Ecto neural progenitor cell (in vitro differentiated cells): ENCODE data around the gene CCDC85C.

Experiments used
- DNase-seq: peaks from one replicate; pipeline ENCODE4 v3.0.0-alpha.2; 2018; ENCODE audit warnings: low spot score

CCDC85C gene

DNA sequence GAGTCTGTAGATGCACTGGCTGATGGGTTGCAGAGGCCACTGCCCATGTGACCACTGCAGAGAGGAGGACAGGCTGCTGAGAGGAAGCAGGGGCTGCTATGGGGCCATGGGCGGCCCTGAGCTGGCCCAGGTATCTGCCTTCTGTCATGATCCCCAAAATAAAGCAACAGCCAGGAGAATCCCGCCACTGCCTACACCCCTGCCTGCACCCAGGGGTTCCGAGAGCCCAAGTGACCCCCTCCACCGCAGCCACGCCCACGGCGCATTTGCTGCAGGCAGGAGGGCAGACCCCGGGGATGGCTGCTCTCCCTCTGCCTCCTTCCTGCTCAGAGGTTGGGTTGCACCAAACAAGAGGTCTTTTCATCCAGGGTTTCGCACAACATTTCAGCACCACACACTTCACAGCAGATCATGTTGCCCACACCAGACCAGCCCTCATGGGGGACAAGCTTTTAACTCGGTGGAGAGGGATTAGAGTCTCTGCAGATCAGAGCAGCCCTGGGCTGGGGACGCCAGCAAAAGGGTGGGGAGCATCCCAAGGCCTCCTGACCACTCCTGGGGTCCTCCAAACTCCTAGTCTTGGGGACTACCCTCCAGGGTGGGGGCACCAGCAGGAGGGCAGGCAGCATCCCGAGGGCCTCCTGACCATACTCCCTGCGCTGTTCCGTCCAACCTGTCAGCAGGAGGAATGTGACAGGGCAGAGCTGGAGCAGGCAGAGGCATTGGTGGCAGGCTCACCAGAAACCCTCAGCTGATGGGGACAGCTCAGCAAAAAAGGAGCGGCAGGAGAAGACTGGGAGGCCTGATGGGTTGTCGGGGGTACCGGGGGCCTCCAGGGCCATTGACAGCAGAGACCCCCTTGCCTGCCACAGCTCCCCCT, 14.1 kb downstream of the CCDC85C start:
- DNase-seq = no peak

DNA sequence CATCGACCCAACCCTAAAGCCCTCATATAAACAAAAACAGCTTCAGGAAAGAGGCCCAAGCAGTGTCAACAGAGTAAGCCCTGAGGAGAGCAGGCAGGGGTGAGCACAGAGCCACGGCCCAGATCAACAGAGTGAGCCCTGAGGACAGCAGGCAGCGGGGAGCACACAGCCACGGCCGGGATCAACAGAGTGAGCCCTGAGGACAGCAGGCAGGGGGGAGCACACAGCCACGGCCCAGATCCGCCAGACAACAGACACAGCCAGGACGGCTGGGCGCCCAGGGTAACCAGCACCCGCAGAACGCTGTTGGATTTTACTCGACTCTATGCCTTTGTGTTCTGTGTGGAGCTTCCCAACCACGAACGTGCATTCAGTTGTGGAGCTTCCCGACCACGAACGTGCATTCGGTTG, 15.0 kb downstream of the CCDC85C start:
- DNase-seq = no peak

DNA sequence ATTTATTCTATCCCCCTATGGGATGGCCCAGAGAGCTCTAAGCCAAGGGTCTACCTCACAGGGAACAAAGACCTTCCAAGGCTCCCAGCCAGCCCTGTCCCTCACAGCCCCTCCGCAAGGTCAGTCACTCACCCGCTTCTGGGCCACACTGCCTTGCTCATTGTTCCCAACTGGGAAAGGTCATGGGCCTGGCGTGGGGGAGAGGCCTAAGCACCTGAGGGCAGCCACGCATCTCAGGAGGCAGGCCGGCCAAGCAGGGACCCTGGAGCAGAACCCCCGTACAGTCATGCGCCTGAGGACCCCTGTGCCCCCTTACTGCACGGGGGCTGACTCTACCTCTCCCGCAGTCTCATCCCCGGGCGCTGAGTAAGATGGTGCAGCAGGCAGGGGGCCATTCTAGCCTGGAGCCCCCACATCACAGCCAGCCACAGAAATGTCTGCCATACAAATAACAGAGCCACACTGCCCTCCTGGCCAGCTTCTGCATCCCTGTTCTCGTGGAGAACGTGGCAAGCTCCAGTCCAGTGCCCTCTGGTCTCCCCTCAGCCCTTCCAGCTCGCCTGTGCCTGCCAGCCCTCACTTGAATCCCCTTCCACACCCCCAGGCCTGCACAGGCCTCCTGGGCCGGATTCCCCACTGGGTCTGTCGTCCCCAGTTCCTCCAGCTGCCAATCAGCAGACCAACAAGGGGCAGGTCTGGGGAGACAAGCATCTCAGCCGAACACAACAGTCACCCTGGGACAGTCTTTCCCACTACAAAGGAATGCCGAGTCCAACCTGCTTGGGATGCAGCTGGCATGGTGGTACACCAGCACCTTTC, 16.3 kb downstream of the CCDC85C start:
- no peak for DNase-seq

DNA sequence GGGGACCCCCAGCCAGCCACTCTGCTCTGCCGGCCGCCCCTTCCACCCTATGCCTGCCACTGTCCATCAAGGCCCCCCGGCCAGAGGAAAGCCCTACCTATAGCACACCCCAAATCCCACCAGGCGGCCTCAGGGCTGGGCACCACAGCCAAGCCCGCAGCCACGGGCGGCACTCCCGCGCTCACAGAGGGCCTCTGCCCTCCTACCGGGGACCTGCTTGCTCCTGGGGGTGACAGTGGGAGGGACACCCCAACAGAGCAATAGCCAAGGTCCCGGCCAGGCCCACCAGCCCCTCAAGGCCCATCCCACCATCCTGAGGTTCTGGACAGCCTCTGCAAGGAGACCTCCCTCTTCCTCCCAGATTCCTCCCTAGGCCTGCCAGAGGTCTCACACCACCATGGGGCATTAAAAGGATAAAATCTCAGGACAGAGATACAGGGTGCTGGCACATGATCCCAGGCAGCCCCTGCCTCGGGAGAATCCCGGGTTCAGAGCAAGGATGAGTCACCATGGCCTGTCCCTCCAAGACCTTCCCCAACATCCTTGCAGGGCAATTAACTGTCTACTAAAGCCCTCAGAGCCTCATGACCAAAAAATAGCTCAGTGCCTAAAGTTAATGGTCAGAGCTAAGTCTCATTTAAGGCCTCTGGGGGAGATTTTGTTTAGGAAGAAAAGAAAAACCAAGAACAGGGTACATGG, 17.1 kb downstream of the CCDC85C start:
- no peak for DNase-seq

DNA sequence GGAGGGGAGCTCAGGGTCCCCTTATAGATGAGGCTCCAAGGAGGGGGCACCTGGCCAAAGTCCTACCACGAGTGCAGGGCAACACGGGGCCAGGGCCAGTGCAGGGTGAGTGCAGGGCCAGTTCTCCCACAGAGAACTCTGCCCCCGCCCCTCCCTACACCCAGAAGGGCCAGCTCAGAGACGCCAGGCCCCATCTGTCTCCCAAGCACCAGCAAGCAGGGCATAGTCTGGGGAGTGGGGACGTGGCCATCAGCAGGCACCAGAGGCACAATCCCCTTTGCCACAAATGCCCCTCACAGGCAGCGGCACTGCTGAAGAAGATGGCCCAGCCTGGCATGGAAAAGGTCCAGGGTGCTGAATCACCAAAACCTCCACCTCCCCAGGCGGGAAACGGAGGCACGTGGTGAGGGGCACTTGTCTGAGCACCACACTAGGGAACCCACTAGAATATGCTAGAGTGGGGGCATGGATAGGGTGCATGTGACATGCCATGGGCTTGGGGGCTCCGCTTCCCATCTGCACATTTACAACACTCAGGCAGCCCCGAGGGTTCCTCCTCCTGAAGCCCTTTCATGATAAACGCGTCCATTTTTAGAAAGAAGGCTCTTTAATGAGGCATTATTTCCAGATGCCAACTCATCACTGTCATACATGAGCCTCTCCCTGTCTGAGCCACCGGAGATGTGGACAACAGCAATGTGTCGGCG, 17.8 kb downstream of the CCDC85C start:
- no peak for DNase-seq

DNA sequence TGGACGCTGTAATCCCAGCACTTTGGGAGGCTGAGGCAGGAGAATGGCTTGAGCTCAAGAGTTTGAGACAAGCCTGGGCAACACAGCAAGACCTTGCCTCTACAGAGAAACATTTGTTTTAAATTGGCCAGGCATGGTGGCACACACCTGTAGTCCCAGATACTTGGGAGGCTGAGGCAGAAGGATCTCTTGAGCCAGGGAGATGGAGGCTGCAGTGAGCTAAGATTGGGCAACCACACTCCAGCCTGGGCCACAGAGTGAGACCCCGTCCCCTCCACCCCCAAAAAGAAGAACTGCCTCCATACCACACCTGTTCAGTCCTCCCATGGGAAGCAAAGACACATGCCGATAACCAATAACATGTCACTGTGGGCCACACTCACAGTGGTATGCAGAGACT, 19.2 kb downstream of the CCDC85C start:
- DNase-seq = no peak

DNA sequence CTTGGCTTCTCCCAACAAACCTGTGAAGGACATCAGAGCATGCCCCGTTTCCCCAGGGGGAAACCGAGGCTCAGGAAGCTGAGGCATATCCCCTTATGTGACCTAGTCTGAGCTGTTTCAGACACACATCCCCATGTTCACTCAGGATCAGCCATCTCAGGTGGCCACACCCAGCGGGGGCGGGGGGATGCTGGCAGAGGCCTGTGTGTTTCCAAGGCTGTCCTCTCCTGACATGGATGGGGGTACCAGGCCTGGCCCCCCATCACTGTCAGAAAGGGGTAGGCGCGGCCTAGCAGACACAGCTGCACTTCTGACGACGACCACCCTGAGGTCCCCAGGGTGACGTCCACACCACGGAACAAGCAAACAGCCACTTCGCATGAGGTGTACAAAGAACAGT, 22.1 kb downstream of the CCDC85C start:
- no peak for DNase-seq

DNA sequence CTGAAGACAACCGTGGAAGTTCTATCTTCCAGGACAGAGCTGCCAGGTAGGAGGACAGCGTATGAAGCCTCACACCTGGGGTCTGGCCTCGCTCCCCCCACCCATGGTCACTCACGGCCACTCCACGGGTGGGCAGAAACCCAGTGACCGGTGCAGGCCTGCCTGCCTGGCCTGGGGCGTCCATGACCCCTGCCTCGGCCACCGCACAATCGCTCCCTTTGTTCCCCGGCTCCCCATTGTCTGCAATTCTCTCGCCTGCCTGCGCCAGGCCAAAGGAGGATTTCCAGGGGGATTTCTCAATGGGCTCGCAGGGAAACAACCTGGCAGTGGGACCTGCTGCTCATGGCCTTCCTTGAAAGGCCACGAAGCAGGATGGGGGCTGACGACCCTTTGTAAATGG, 22.6 kb downstream of the CCDC85C start:
- peak; percentile 77 for DNase-seq

DNA sequence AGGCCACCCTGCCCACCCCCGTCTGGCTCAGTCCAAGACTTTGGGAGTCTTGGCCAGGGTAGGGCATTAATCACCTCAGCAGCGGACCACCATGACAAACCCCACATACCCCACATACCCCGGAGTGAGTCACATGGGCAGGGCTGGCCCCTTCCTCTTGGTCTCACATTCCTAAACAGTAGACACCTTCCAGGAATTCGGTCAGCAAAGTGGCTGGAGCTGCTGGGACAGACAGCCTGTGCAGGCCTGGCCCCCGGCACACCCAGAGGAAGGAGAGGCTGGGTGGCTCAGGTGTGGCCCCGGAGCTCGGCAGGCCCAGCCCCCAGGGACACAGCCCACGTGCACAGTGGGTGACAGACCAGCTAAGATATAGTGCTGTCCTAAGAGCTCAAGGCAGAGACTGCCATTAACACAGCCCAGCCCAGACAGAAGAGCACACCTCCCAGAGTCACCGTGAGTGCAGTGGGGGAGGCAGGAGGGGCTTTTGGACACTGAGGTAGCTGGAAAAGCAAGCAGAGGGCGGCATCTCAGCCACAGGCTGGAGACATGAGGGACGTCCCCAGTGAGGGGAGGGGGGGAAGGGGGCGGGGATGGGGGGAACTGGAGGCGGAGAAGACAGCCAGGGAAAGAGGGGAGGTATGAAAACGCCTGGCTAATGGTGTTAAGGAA, 24.0 kb downstream of the CCDC85C start:
- DNase-seq = no peak

DNA sequence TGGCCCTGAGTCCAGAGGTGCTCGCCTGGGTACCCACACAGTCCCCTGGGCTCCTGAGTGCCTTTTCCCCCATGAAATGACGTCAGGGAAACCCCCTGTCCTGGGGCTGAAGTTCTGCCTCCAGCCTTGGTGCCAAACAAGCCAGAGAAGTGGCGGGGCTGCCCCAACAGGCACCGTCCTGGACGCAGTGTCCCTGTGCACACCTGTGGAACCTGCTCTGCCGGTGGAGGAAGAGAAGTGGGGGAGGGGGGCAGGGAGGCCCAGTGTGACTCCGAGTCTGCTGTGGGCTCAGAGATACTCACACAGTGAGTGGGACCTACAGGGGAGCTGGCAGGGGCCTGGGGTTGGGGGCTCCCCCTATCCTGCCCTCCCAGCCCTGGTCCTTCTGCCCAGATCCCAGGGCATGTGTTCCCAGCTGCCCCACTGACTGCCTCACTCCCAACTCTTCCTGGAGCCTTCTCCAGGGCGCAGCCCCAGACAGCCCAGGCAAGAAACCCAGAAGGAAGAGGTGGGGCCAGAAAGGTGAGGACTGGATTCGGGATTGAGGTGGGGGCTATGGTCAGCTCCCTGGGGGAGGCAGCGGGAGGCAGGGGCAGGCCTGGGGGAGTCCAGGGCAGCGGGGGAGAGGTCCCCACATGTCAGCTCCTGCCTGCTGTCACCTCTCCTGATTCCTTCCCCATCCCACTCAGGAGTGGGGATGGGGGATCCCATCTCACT, 24.7 kb downstream of the CCDC85C start:
- no peak for DNase-seq

DNA sequence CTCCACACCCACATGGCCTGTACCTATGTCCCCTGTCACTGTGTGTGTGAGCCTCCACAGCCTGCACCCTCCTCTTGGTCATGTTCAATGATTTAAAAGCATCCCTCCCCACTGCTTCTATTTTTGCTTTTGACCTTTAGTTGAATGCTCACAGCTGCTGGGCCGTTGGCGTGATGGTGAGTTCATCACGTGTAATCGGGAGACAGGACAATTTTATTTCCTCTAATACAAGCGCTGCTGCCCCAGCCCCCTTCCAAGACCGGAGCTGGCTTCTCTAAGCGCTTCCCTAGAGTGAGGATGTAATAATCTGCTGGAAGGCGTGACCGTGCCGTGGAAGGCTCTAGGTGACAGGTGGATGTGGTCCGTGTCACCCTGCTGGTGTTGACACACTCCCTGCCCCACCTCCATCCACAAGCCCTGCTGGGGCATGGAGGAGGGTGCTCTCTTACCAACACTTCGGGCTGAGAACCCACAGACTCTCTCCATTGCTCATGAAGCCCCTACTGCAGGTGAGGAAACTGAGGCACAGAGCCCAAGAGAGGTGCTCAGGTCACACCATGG, 25.4 kb downstream of the CCDC85C start:
- DNase-seq = no peak

DNA sequence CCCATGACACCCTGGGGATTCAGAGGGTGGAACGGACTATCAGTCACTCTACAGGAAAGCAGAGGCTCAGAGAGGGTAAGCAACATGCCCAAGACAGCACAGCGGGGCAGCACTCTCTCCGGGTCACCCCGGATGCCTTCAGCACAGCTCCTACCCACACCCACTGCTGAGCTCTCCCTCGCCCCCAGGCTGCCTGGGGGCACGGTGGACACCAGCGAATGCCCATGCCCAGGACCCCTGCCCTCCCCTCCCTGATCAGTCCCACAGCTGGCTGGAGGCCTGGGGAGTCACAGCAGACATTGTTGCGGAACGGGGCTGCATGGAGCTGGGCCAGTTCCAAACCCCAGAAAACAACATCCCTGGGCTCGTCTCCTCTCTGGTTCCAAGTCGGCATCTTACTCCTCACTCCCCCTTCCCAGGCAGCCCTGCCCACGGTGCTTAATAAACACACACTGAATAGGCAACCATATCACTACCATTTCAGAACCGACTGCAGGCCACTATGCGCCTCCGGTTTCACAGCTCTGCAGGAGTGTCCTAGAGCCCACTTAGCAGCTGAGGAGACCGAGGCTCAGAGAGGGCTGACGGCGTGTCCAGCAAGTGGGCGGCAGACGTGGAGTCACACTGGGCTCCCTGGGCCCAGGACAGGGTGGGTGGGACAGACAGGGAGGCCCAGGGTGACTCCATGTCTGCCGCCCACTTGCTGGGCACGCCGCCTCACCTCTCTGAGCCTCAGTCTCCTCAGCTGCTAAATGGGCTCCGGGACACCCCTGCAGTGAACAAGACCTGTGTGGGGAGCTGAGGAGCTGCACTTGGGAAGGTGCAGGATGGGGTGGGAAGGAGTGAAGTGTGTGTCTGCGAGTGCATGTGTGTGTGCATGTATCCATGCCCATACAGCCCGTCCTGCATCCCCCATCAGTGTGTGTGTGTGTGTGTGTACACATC, 27.0 kb downstream of the CCDC85C start:
- DNase-seq = no peak

DNA sequence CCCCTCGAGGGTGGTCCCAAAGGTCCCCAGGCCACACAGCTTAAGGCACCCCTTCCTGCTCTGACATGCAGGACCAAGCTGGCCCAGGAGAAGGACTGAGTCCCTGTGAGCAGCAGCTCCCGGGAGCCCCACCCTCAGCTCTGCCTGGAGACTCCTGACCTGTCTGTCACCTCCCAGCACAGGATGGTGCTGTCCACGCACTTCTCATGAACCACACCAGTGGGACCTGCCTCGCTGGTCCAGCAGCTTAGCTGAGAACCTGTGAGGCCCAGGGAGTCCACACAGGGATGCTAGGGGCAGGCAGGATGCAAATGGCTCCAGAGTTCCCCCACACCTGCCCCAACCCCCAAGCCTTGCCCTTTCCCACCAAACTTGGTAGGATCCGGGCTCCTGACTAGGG, 27.7 kb downstream of the CCDC85C start:
- DNase-seq = no peak

DNA sequence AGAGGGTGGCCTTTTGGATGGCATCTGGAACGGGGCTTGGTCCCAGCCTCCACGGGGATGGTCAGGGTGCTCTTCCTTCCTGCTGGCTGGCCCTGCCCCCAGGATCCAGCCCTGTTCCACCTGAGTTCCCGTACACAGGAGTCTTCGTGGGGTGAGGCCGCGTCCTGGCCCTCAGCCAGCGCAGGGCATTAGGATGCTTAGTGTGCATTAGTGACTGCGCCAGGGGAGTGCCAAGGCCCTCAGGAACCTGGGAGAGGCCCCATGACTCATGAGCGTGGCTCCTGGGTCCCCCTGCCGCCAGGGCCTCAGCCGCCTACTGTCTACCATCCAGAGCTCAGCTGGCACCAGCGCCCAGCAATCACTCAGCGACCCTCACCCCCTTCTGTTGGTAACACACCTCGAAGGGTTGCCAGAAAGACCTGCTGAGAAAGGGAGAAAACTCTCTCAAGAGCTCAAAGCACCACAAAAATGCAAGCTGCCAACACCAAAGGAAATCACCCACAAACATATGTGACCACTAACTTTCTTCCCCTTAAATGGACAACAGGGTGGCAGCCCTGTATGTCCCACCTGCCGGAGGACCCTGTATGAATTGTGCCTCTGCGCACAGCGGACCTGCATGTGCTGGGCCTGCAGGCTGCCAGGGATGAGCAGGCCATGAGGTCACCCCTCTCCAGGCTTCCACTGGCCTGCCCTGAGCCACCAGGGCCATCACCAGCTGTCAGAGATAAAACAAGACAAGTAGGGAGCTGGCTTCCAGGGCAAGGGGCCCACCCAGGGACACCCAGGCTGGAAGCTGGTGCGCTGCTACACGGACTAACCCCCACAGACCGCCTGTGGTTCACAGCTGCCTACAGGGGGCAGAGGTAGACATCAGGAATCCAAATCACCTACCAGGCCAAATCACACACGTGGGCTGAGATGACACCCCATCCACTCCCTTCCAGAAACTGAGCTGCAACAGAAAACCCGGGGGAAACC, 28.7 kb downstream of the CCDC85C start:
- no peak for DNase-seq

DNA sequence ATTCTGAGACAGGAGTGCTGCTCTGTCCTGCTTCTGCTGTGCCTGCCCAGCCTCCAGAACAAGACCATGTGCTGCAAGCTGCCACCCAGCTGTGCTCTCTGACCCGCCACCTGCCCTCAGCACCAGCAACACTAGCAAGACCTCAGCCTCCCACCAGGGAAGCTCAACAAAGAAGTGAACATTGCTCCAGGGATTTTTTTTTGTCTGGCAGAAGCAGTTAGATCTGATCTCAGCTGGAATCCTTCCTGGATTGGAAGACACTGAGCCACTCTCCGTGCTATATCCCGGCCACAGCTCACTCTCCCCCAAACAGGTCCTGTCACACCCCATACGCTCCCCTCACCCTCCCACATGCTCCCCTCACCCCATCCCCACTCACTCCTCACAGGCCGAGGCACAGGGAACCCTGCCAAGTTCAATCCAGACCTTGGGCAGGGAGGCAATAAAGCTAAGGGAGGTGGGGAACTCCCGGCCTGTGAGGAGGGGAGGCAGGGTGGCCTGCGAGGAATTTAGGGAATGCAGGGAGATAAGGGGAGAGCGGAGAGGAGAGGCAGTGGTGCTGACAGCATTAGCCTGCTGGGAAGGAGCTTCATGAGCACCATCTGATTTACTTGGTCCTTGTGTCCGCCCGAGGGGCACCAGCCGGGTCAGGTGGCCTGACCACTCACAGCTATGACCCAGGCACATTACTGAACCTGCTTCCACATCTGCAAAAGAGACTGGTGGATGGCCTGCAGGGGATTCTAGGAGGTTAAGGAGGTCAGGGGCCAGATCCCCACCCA, 29.7 kb downstream of the CCDC85C start:
- DNase-seq = peak; percentile 79

DNA sequence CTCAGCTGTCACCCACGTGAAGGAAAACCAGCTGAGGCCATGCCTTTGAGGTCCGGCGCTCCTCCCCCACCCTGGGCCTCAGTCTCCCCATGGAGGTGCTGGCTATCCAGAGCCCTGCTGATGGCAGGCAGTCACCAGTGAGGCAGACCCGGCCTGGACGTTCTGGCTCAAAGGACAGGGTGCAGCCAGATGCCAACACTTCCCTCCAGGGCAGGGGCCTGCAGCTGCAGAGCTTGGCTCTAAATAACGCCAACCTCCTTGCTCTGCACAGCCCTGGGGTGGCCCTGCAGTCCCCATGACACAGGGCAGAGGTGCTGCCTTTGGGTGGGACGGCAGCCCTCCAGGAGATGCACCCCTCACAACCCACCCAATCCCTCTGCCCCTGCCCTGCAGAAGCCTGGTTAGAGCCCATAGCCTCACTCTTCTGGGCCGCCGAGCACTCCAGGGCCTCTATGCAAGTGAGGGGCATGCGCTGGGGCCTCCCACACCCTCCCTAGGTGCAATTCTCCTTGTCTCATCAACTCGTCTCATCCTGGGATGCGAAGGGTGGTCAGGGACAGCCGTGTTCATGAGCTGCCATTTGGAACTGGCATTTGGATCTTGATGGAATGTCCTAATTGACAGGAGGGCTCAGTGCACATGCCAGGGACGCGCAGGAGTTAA, 30.4 kb downstream of the CCDC85C start:
- no peak for DNase-seq

DNA sequence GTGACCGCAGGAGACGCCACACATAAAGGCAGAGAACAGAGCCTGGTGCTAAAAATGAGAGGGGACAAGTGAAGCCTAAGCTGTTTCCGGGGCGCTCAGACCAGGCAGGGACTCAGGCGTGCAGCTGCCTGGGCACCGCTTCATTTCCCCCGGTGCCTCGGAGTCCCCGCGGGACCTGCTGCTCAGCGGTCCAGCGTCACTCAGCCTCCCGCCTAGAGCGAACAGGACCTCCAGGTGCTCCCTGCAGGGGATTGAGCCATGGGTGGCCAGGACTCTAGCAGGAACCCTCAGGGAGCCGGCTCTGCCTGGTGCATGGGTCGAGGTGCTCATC, 31.0 kb downstream of the CCDC85C start:
- no peak for DNase-seq
